ENCODE results near the gene MTREX. TPM values are rescaled to one million over a fixed set of nuclear protein-coding genes. Genes with fewer than 3 reads are reported as not detected.

MTREX gene
- total and polyA plus RNA-seq, 2 of the 8 experiments (the other 6 are each of a cell fraction or from before 2014, with no cell fraction given) = 16.0 to 130 TPM

DNA sequence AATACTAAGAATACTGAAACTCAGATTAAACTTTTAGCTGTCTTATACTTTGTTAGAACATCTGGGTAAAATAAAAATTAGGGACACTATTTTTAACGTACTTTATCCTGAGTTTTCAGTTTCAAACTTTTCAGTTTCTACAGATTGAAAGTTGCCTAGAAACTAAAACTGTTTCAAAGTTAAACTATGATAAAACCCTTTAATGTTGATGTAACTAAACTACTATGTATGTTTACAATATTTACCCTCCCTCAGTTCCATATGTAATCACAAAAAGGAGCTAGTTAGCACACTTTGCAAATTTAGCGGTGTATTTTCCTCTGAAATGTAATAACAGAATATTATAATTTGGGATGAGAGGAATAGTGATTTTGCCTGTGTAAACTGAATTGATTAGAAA lies 105.9 kb downstream of the MTREX start:
- Histone ChIP-seq H3K23me2 (ENCODE audit: low read depth, low read length) (no peaks in the 10 kb centered on the region), H2BK5ac (ENCODE audit: low read depth, low read length) (no peak overlapping the region), H4K8ac (ENCODE audit: extremely low read depth, insufficient read depth, low read length) (no peak overlapping the region), H3K23ac (ENCODE audit: insufficient read length) (no peak overlapping the region), H3K27me3 (replicated peaks in 1 of 4; ENCODE audit: control insufficient read depth in 3 of 4, extremely low read depth in 1 of 4, insufficient read depth in 3 of 4, low read length in 3 of 4) (no peaks in the 10 kb centered on the region), H2BK15ac (ENCODE audit: low read length) (no peak overlapping the region), H3K36me3 (ENCODE audit: control insufficient read depth in 2 of 4, insufficient read depth in 4 of 4, low read length in 3 of 4) (peaks cover 0 to 39% (median 10%) of the 10 kb centered on the region in 4 experiments; a peak in 4 of 8 replicates), H2BK120ac (replicated peaks; ENCODE audit: low read depth, low read length) (no peak overlapping the region), H3K27ac (ENCODE audit: low read depth, low read length) (no peak overlapping the region), H3K4me3 (ENCODE audit: extremely low read depth in 1 of 4, insufficient read depth in 2 of 4, low read depth in 3 of 4, low read length in 4 of 4) (no peak overlapping the region), H3K79me1 (ENCODE audit: low read depth, low read length) (no peaks in the 10 kb centered on the region), H3K9ac (replicated peaks in 1 of 4; ENCODE audit: extremely low read depth in 1 of 4, low read depth in 3 of 4, low read length in 3 of 4) (no peak overlapping the region), H3K56ac (replicated peaks; ENCODE audit: insufficient read length, low read depth, low read length) (no peak overlapping the region), H4K20me1 (replicated peaks in 1 of 2; ENCODE audit: control insufficient read depth in 1 of 2, insufficient read depth in 2 of 2, low read length in 2 of 2) (no peaks in the 10 kb centered on the region), H2BK20ac (ENCODE audit: low read length) (no peak overlapping the region), H3K4me1 (replicated peaks in 1 of 4; ENCODE audit: control insufficient read depth in 3 of 4, insufficient read depth in 4 of 4, low read length in 3 of 4) (no peaks in the 10 kb centered on the region), H4K91ac (replicated peaks; ENCODE audit: insufficient read length, low read length) (no peak overlapping the region), H3K9me3 (ENCODE audit: insufficient read depth in 2 of 2, low read depth in 1 of 2, low read length in 1 of 2) (no peaks in the 10 kb centered on the region), H3K4me2 (ENCODE audit: insufficient read depth in 1 of 2, low read depth in 2 of 2, low read length in 2 of 2) (no peak overlapping the region), H3K14ac (ENCODE audit: insufficient read length) (no peak overlapping the region), H4K5ac (ENCODE audit: insufficient read length, low read depth, low read length) (no peak overlapping the region), H2AFZ (ENCODE audit: low read length) (no peak overlapping the region), H3K18ac (ENCODE audit: extremely low read depth, low read length) (no peak overlapping the region), H2BK12ac (ENCODE audit: low read depth, low read length) (no peak overlapping the region), H3K4ac (replicated peaks; ENCODE audit: insufficient read length, low read depth, low read length) (no peak overlapping the region), H3K79me2 (ENCODE audit: control insufficient read depth in 1 of 2, insufficient read depth in 2 of 2, low read length in 2 of 2) (no peaks in the 10 kb centered on the region; a peak in 1 of 4 replicates), H2AK5ac (ENCODE audit: low read depth, low read length) (no peak overlapping the region)
- POLR2A ChIA-PET (ENCODE audit: partially characterized antibody) = interaction anchor here (0.6 to 1.3 kb wide), 4 partner anchors 106 to 1577 kb away, joined by 3 to 4 read pairs (median 3); partner anchors contain the start of genes DHX29 and MTREX
- FAIRE-seq = no peak
- WGBS, 2 experiments (ENCODE audit: extremely low coverage in 1 of 2, insufficient coverage in 1 of 2, insufficient read length in 1 of 2, insufficient replicate concordance in 2 of 2, low coverage in 1 of 2, low lambda C conversion rate in 2 of 2, missing lambda C conversion rate in 1 of 2) = 93% methylated on average over 2 of the region's 2 CpGs; no CpG with 5 or more reads in 1 of the 2 experiments
- CTCF ChIA-PET (ENCODE audit: partially characterized antibody) = interaction anchor here (0.6 to 2.1 kb wide), 4 partner anchors 9 to 278 kb away, joined by 3 to 6 read pairs (median 3); no protein-coding TSS in a partner anchor
- no peak for DNase-seq (ENCODE audit: low read depth in 1 of 2, low spot score in 2 of 2)
- TF ChIP-seq NANOG (IDR thresholded peaks at IDR 0.05; ENCODE audit: insufficient read depth, low read depth, low read length, poor library complexity, severe bottlenecking) = no peak
- TF ChIP-seq TEAD4 (IDR thresholded peaks at IDR 0.05; ENCODE audit: low read depth, low read length) = no peak
